Naive thymus-derived CD8-positive, alpha-beta T cell (primary cell): ENCODE measurements around the gene SLC35F1. TPM values are rescaled to one million over a fixed set of nuclear protein-coding genes. Genes with fewer than 3 reads are reported as not detected.
A peak's percentile ranks its signal among the peaks of the same experiment; 100 is the strongest.

Source experiments
- ATAC-seq, 2 donors: fragments of 150-1000 bp; cut with Tn5 transposase in 1 of 2; sonication (Bioruptor Pico), chemical (Tn5 transposase) in 1 of 2; 1 replicate in 1 of 2; 2 replicates in 1 of 2; pipeline ENCODE4 v1.10.0; 2021; ENCODE audit warnings: mild to moderate bottlenecking in 2 of 2, moderate library complexity in 2 of 2
- POLR2A ChIA-PET: fragments of 350-600 bp; sonication (Branson Sonifier 250); formaldehyde crosslinking; loops from one replicate; lab custom pipeline; 2021; ENCODE audit warnings: antibody characterized with exemption; lab: Charles Lee
- DNase-seq, 10 donors: peaks; one replicate each; pipeline versions ENCODE4 v3.0.0 to v3.0.0-alpha.2; 2020 to 2022
- H3K27ac Mint-ChIP-seq, 10 donors: one replicate each; pipeline ENCODE4 v1.8.0; 2020 to 2022; ENCODE audit warnings: mild to moderate bottlenecking in 10 of 10, mixed read lengths in 10 of 10, moderate library complexity in 4 of 10, inconsistent platforms in 1 of 10
- H3K27me3 Mint-ChIP-seq, 5 donors: one replicate each; pipeline ENCODE4 v1.8.0; 2021 to 2022; ENCODE audit warnings: mixed read lengths in 5 of 5
- H3K36me3 Mint-ChIP-seq, 3 donors: one replicate each; pipeline ENCODE4 v1.8.0; 2020 to 2022; ENCODE audit warnings: mixed read lengths in 3 of 3, mild to moderate bottlenecking in 2 of 3, inconsistent platforms in 1 of 3
- H3K4me1 Mint-ChIP-seq, 4 donors: one replicate each; pipeline ENCODE4 v1.8.0; 2021 to 2022; ENCODE audit warnings: mixed read lengths in 4 of 4
- H3K4me3 Mint-ChIP-seq, 10 donors: one replicate each; pipeline ENCODE4 v1.8.0; 2020 to 2022; ENCODE audit warnings: mild to moderate bottlenecking in 10 of 10, mixed read lengths in 10 of 10, moderate library complexity in 6 of 10, inconsistent platforms in 1 of 10
- H3K9me3 Mint-ChIP-seq, 9 donors: one replicate each; pipeline ENCODE4 v1.8.0; 2020 to 2022; ENCODE audit warnings: mixed read lengths in 9 of 9, mild to moderate bottlenecking in 3 of 9, inconsistent platforms in 1 of 9, moderate library complexity in 1 of 9
- polyA plus RNA-seq, 3 donors: library from polyadenylated mRNA; unstranded; fragments of 300-500 nt; fragmentation: Illumina TruSeq; gene quantifications; one replicate each; pipeline ENCODE4 v1.2.3, GENCODE V29; 2021
- total RNA-seq, 8 experiments: library from RNA in 2 of 8; stranded (reverse) in 2 of 8; gene quantifications; one replicate each; pipeline ENCODE4 v1.2.3 and lab custom pipeline; 2021 to 2026

SLC35F1 gene
- total and polyA plus RNA-seq, 5 experiments from 2014 or later = not detected

DNA sequence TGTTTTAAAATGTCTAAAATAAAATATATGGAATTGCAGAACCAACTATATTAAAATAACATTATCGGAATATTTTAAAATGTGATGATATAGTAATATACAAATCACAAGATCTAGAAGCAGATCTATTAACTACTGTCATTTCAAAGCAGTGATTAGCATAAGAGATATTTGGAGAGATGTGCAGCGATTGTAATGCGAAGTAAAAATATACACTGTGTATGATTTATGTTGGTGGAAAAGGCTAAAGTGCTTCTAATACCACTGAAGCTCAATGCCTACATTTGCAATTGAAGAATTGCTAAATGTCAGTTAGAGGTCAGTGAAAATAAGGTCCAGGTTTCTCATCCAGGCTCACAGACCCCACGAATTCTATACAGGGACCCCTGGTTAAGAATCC, 392.4 kb downstream of the SLC35F1 start:
- Mint-ChIP-seq H3K9me3 (peaks cover 0 to 10% (median 0%) of the 10 kb centered on the region in 9 donors), H3K4me1 (no peaks in the 10 kb centered on the region), H3K27ac (no peak overlapping the region), H3K36me3 (peaks cover 0 to 12% (median 0%) of the 10 kb centered on the region in 3 donors), H3K27me3 (peaks cover 5 to 11% (median 9%) of the 10 kb centered on the region in 5 donors), H3K4me3 (no peak overlapping the region)
- DNase-seq (no peak), ATAC-seq (no peak)
- POLR2A ChIA-PET = no interaction called here

DNA sequence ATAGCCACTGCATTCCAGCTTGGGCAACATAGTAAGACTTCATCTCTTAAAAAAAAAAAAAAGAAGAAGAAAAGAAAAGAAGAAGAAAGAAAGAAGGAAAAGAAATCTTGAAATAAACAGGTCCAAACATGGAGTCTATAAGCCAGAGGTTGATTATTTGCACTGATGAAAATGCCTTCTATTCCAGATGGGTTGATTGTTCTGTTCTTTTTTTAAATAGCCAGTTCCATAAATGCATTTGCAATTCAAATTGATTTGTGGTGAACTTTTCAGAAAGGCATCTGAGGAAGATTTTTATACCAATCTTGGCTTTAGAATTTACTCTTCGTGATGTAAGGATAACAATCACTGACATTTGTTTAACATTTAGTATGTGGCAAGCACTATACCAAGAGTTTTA, 397.3 kb downstream of the SLC35F1 start:
- DNase-seq (no peak), ATAC-seq (no peak)
- Mint-ChIP-seq H3K36me3 (peaks cover 0 to 12% (median 0%) of the 10 kb centered on the region in 3 donors), H3K4me1 (no peaks in the 10 kb centered on the region), H3K27ac (no peak overlapping the region), H3K9me3 (peaks cover 0 to 10% (median 0%) of the 10 kb centered on the region in 9 donors), H3K4me3 (no peak overlapping the region), H3K27me3 (peaks cover 0 to 6% (median 0%) of the 10 kb centered on the region in 5 donors)
- POLR2A ChIA-PET = no interaction called here

DNA sequence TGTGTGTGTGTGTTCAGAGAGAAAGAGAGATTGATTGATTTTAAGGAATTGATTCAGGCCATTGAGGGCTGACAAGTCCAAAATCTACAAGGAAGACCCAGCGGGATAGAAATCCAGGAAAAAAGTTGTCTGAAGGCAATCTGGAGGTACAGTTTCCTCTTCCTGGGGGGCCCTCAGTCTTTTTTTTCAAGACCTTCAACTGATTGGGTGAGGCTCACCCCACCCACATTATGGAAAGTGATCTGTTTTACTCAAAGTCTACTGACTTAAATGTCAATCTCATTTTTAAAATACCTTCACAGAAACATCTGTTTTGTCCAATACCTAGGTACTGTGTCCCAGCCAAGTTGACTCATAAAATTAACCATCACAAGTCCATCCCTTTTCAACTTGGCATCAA, 398.0 kb downstream of the SLC35F1 start:
- no peaks in the 10 kb centered on the region for H3K4me1 Mint-ChIP-seq
- H3K9me3 Mint-ChIP-seq = peaks cover 0 to 10% (median 0%) of the 10 kb centered on the region in 9 donors
- H3K36me3 Mint-ChIP-seq = peaks cover 0 to 12% (median 0%) of the 10 kb centered on the region in 3 donors
- DNase-seq (no peak), ATAC-seq (no peak)
- peaks cover 0 to 6% (median 0%) of the 10 kb centered on the region in 5 donors for H3K27me3 Mint-ChIP-seq
- no peak overlapping the region for H3K27ac Mint-ChIP-seq
- POLR2A ChIA-PET = no interaction called here
- no peak overlapping the region for H3K4me3 Mint-ChIP-seq

DNA sequence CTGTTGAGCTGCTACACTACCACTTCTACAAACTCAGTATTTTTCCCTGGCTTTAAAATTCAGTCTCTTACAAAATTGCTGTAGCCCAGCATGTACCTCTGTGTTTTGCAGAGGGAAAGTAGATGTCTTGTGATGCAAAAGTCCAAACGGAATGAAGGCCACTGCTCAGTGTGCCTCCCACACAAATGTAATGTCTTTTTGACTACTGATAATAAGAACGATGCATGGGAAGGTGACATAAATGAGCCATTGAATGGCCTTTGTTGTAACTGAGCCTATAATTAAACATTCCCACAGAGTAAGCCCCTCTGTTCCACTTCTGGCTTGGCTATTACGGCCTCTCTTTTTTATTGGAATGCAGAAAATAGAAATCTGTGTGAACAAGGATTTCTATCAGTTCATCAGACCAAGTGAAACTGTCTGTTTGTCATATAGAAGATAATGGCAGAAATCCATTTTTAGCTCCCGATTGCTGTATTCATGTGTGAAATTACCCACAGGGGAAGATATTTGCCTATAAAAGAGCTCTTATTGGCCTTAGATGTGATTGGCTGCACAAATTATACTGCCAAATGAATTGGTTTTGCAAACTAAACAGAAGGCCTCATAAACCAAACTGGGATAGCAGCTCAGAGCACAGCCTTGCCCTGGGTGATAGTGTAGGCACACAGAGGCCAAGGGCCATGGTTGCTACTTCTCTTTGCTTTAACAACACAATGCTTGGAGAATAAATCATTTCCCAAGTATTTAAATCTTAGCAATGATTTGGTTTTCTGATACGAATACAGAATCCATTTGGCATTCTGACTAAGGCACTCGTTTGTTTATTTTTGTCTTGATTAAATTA, 399.6 kb downstream of the SLC35F1 start:
- ATAC-seq (no peak), DNase-seq (no peak)
- Mint-ChIP-seq H3K27ac (peak overlapping the region in 1 of 10 donors; percentile 34), H3K9me3 (peaks cover 0 to 8% (median 0%) of the 10 kb centered on the region in 9 donors), H3K36me3 (peaks cover 0 to 7% (median 0%) of the 10 kb centered on the region in 3 donors), H3K4me1 (no peaks in the 10 kb centered on the region), H3K4me3 (no peak overlapping the region), H3K27me3 (peaks cover 0 to 6% (median 0%) of the 10 kb centered on the region in 5 donors)
- POLR2A ChIA-PET = no interaction called here

DNA sequence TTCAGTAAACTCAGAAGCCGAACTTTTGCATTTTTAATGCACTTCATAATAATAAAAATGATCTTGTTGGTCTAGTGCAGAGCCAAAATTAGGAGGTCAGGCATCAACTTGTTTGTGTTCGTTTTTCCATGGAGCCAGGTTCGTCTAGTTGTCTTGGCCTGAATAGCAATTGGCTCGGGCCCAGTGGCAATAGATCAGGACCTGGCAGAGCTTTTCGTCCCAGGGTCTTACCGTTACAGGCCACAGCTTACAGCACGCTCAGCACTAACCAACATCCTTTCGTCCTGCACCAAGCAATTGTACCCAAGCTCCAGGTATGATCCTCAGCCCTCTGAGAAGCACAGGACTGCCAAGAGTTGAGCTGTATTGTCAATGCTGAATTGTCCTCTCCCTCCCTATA, 400.5 kb downstream of the SLC35F1 start:
- no peak overlapping the region for H3K4me3 Mint-ChIP-seq
- no peak overlapping the region for H3K27ac Mint-ChIP-seq
- DNase-seq (no peak), ATAC-seq (no peak)
- H3K27me3 Mint-ChIP-seq = peaks cover 0 to 6% (median 0%) of the 10 kb centered on the region in 5 donors
- POLR2A ChIA-PET = no interaction called here
- H3K4me1 Mint-ChIP-seq = no peaks in the 10 kb centered on the region
- H3K36me3 Mint-ChIP-seq = peaks cover 0 to 4% (median 0%) of the 10 kb centered on the region in 3 donors
- peaks cover 0 to 2% (median 0%) of the 10 kb centered on the region in 9 donors for H3K9me3 Mint-ChIP-seq

DNA sequence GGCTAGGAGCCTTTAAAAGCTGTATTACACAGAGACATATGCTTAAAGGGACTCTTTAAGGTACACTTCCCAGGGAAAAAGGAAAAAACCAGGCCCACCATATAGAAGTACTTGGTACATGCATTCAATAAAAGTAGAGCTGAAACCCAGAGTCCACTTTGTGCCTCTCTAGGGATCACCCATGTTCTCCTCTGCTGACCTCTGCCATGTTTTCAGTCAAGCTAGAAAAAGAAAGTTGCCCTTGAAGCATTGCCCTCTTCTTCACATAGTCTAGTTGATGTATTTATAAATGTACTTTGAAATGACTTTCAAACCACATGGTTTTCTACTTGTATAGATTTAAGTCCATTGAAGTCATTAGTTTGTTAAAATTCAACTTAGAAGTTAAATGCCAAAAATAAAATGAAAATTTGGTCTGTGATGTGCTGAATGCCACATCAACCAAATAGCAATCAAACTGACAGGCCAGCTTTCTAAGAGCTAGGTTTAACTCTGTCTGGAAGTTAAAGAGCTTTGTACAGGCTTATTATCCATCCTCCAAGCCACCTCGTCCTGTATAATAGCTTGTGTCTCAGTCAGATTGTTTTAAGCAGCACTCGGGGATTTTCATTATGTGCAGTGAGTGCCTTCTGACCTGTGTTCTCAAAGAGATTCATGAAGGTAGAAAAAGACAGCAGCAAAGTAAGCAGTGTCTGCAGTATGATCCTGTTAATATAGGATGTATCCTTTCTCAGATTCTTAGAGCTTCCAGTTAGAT, 402.5 kb downstream of the SLC35F1 start:
- no peak for ATAC-seq
- Mint-ChIP-seq H3K4me3 (no peak overlapping the region), H3K36me3 (no peaks in the 10 kb centered on the region), H3K9me3 (no peaks in the 10 kb centered on the region), H3K27me3 (peaks cover 0 to 4% (median 0%) of the 10 kb centered on the region in 5 donors), H3K27ac (no peak overlapping the region), H3K4me1 (no peaks in the 10 kb centered on the region)
- DNase-seq = no peak
- POLR2A ChIA-PET = no interaction called here

DNA sequence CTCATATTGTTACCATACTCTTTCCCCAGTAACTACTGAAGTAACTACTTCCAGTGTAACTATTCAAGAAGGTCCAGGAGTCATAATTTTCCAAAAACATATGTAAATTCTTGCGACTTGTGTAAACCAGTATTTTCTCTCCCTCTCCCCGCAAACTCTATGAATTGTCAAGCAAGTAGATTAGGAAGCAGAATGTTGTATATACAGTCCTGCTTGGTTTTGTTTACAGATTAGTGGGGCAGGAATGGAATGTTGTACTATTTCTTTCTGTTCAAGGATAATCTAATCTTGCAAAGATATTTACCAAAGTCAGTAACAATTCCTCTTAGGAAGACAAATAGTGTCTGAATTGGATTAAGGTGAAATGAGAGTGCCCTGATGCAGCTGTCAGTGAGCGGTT, 406.1 kb downstream of the SLC35F1 start:
- peaks cover 0 to 3% (median 0%) of the 10 kb centered on the region in 3 donors for H3K36me3 Mint-ChIP-seq
- no peaks in the 10 kb centered on the region for H3K9me3 Mint-ChIP-seq
- ATAC-seq (no peak), DNase-seq (no peak)
- no peaks in the 10 kb centered on the region for H3K4me1 Mint-ChIP-seq
- POLR2A ChIA-PET = no interaction called here
- H3K27me3 Mint-ChIP-seq = peaks cover 0 to 2% (median 0%) of the 10 kb centered on the region in 5 donors
- H3K27ac Mint-ChIP-seq = no peak overlapping the region
- H3K4me3 Mint-ChIP-seq = no peak overlapping the region

DNA sequence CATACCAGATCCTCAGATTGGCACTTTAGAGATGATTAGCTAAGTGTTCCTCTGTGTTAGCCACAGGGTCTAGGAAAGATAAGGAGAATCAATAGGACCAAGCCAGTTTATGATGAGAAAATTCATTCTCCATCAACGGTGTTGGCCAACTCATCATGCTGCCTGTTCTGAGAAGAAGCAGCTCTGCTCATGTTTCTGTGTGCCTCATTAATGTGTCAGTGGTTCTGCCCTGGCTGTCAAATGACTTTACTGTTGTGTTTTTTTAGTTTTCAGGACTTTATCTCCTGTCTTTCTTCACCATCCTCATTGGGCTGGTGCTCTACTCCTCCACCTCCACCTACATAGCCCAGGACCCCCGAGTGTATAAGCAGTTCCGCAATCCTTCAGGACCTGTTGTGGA, 406.7 kb downstream of the SLC35F1 start:
- no peak overlapping the region for H3K27ac Mint-ChIP-seq

DNA sequence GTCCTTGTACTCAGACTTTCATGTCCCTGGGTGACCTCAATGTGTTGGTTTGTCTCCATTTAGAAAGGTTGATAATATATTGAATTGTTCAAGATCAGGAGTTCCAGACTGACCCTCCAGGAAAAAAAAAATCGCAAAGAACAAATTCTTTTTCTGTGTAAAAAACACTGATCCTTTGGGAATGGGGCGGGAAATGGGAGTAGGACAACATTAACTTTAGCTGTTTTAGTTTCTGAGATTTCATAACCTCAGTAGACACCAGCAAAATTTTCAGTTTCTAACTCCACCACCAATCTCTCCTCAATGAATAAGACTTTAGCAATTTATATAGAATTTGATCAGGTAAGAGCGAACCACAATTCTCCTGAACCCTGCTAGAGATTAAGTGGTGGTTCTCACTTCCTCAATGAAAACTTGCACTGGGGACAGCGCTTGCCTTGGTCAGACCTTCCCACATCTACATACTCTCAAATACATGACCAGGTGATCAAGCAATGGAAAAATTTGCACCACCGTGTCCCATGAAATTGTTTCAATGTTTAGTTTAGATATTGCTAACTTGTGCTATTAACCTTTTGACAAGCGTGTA, 409.8 kb downstream of the SLC35F1 start:
- Mint-ChIP-seq H3K9me3 (no peaks in the 10 kb centered on the region), H3K27me3 (no peaks in the 10 kb centered on the region), H3K27ac (no peak overlapping the region), H3K36me3 (peaks cover 0 to 3% (median 0%) of the 10 kb centered on the region in 3 donors), H3K4me3 (no peak overlapping the region), H3K4me1 (no peaks in the 10 kb centered on the region)
- ATAC-seq (no peak), DNase-seq (no peak)
- POLR2A ChIA-PET = no interaction called here

More for the DNA sequence above, 406.7 kb downstream of the SLC35F1 start:
- Mint-ChIP-seq H3K9me3 (no peaks in the 10 kb centered on the region), H3K27me3 (peaks cover 0 to 2% (median 0%) of the 10 kb centered on the region in 5 donors), H3K4me3 (no peak overlapping the region), H3K4me1 (no peaks in the 10 kb centered on the region), H3K36me3 (peaks cover 0 to 3% (median 0%) of the 10 kb centered on the region in 3 donors)
- ATAC-seq (no peak), DNase-seq (no peak)
- POLR2A ChIA-PET = no interaction called here

DNA sequence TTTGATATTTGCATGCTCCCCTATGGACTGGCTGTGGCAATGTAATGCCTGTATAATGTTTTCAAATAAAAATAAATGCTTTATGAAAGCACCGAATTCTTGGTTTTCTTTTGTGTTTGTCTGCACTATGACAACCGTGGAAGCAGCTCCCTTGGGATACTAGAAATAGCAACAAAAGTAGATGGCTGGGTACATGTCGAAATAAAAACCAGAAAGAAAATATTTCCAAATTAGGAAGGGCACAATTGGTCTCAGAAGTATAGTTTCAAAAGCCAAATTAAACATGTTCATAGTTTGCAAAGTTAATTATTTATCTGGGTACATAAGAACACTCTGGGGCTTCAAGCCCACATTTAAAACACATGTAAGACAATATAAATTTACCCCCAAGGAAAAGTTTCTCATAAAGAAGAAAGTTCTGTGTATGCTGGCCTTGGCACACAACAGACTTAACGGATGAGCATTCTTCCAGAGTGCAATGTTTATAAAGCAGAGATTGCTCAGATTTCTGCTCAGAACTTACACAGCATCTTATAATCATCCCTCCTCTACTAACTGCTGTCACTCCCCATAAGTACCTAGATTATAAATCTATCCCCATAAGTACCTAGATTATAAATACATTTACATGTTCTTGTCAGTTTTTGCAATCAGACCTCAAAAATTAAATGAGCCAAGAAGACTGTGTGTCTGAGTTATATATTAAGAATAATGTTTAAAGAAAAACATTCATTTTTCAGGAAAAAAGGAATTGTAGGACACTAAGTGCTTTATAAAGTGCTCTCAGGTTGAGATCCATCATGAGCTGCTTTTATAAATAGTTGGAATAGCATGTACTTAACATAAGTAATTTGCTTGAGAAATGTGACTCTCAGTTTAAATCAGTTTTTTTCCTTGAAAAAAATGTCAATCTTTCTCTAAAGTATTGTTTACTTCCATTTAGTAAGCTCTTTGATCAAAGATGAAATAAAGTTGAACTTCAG, 410.8 kb downstream of the SLC35F1 start:
- no peaks in the 10 kb centered on the region for H3K9me3 Mint-ChIP-seq
- peaks cover 0 to 3% (median 0%) of the 10 kb centered on the region in 3 donors for H3K36me3 Mint-ChIP-seq
- ATAC-seq (no peak), DNase-seq (no peak)
- no peak overlapping the region for H3K27ac Mint-ChIP-seq
- H3K27me3 Mint-ChIP-seq = no peaks in the 10 kb centered on the region
- H3K4me3 Mint-ChIP-seq = no peak overlapping the region
- H3K4me1 Mint-ChIP-seq = no peaks in the 10 kb centered on the region
- POLR2A ChIA-PET = no interaction called here

DNA sequence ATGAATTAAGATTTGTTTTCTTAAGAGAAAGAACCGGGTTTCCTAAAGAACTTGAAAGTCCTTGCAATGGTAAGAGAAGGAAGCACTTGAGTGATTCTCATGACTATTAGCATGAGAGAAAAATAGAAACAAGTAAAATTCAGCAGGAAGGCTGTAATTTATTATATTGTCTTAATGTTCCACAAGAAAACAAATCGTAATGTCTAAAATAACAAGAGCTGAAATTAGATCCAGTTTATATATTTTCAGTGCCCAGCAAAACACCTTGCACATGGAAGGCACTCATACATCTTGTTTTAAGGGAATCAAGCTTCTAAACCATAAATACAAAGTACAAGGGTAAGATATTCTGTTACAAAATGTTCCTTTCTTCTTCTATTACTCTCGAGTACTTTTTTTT, 411.6 kb downstream of the SLC35F1 start:
- Mint-ChIP-seq H3K27ac (no peak overlapping the region), H3K27me3 (no peaks in the 10 kb centered on the region), H3K9me3 (no peaks in the 10 kb centered on the region), H3K4me3 (no peak overlapping the region), H3K36me3 (peaks cover 0 to 3% (median 0%) of the 10 kb centered on the region in 3 donors), H3K4me1 (no peaks in the 10 kb centered on the region)
- DNase-seq (no peak), ATAC-seq (no peak)
- POLR2A ChIA-PET = no interaction called here

DNA sequence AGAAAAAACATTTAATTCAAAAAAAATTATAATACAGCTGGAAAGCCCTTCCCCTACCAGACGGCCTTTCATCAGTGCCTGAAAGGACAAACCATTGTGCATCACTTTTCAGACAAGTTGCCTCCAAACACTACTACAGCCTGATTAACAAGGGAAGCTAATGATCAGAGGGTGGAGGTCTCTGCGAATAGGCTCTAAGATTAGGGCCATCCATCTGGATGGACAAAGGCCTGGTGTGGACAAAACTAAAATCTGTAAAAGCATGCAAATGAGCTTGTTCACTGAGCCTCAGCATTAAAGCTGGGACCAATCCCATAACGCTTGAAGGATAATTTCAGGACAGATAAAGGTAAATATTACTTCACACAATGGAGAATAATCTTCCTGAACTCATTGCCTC, 412.4 kb downstream of the SLC35F1 start:
- Mint-ChIP-seq H3K9me3 (no peaks in the 10 kb centered on the region), H3K4me1 (no peaks in the 10 kb centered on the region), H3K36me3 (peaks cover 0 to 3% (median 0%) of the 10 kb centered on the region in 3 donors), H3K27me3 (no peaks in the 10 kb centered on the region), H3K4me3 (no peak overlapping the region), H3K27ac (no peak overlapping the region)
- POLR2A ChIA-PET = no interaction called here
- ATAC-seq (no peak), DNase-seq (no peak)
